Activated B cell treated with CpG ODN at 0.5 μM for 24 hours (primary cell): ENCODE data around the gene CDADC1. TPM values are rescaled to one million over a fixed set of nuclear protein-coding genes. Genes with fewer than 3 reads are reported as not detected.

Experiments used
- ATAC-seq: fragments of 200-7000 bp; cut with Tn5 transposase; one replicate; pipeline ENCODE4 v1.10.0; 2021; ENCODE audit warnings: low read depth, mild to moderate bottlenecking, moderate library complexity
- CTCF ChIA-PET: fragments of 350-600 bp; sonication (Branson Sonifier 250); formaldehyde crosslinking; loops from one replicate; lab custom pipeline; 2021; ENCODE audit warnings: antibody characterized with exemption; lab: Charles Lee
- POLR2A ChIA-PET: fragments of 350-600 bp; sonication (Branson Sonifier 250); formaldehyde crosslinking; loops from one replicate; lab custom pipeline; 2021; ENCODE audit warnings: antibody characterized with exemption; lab: Charles Lee
- DNase-seq: peaks from one replicate; pipeline ENCODE4 v3.0.0; 2022
- H3K27ac Mint-ChIP-seq: one replicate; pipeline ENCODE4 v1.8.0; 2020; ENCODE audit warnings: mixed read lengths
- H3K27me3 Mint-ChIP-seq: one replicate; pipeline ENCODE4 v1.8.0; 2021; ENCODE audit warnings: mixed read lengths
- H3K36me3 Mint-ChIP-seq: one replicate; pipeline ENCODE4 v1.8.0; 2021; ENCODE audit warnings: low read depth, mixed read lengths
- H3K4me1 Mint-ChIP-seq: one replicate; pipeline ENCODE4 v1.8.0; 2021; ENCODE audit warnings: mixed read lengths
- H3K4me3 Mint-ChIP-seq: one replicate; pipeline ENCODE4 v1.8.0; 2020; ENCODE audit warnings: mild to moderate bottlenecking, mixed read lengths
- H3K9me3 Mint-ChIP-seq: one replicate; pipeline ENCODE4 v1.8.0; 2020; ENCODE audit warnings: mixed read lengths
- CTCF ChIP-seq: fragments of 200-600 bp; IDR thresholded peaks from one replicate; pipeline ENCODE4 v1.8.0; 2022; ENCODE audit warnings: antibody characterized with exemption, mild to moderate bottlenecking
- intact Hi-C: fragments of 100-400 bp; cut with micrococcal nuclease; formaldehyde crosslinking; loops from one replicate; pipeline ENCODE4 v1.15.1; 2024
- total RNA-seq: library from RNA; stranded (reverse); gene quantifications from 2 replicates; pipeline ENCODE4 v1.2.3, GENCODE V29; 2022

The CDADC1 gene
- total RNA-seq, 1 donor from 2014 or later = 10.4 TPM

- CTCF ChIA-PET = no interaction called here
- ATAC-seq (no peak), DNase-seq (no peak)
- Mint-ChIP-seq H3K27ac (no peak overlapping the region), H3K9me3 (no peaks in the 10 kb centered on the region), H3K36me3 (peaks cover 6% of the 10 kb centered on the region), H3K4me1 (peaks cover 1% of the 10 kb centered on the region), H3K27me3 (no peaks in the 10 kb centered on the region), H3K4me3 (no peak overlapping the region)
- no peak for TF ChIP-seq CTCF
- POLR2A ChIA-PET = interaction anchor here (0.6 kb wide), 1 partner anchor 143 kb away, joined by 5 read pairs; no protein-coding TSS in a partner anchor
- intact Hi-C loops = no loop called here
Measured at GRCh38 chr13:49329831-49330545, 82.3 kb downstream of the CDADC1 start.

GRCh38 chr13:49330546-49330864, 82.8 kb downstream of the CDADC1 start:
- no peaks in the 10 kb centered on the region for H3K27me3 Mint-ChIP-seq
- ChIA-PET CTCF (no interaction called here), POLR2A (no interaction called here)
- no peak overlapping the region for H3K4me3 Mint-ChIP-seq
- ATAC-seq = no peak
- no peak for DNase-seq
- intact Hi-C loops = no loop called here
- no peaks in the 10 kb centered on the region for H3K4me1 Mint-ChIP-seq
- no peaks in the 10 kb centered on the region for H3K9me3 Mint-ChIP-seq
- H3K27ac Mint-ChIP-seq = no peak overlapping the region
- peaks cover 6% of the 10 kb centered on the region for H3K36me3 Mint-ChIP-seq
- no peak for TF ChIP-seq CTCF

- POLR2A ChIA-PET = no interaction called here
- no peak for ATAC-seq
- TF ChIP-seq CTCF = no peak
- no peak for DNase-seq
- intact Hi-C loops = no loop called here
- Mint-ChIP-seq H3K9me3 (no peaks in the 10 kb centered on the region), H3K27me3 (no peaks in the 10 kb centered on the region), H3K36me3 (peaks cover 10% of the 10 kb centered on the region), H3K27ac (no peak overlapping the region), H3K4me3 (no peak overlapping the region), H3K4me1 (no peaks in the 10 kb centered on the region)
- CTCF ChIA-PET = no interaction called here
Measured at GRCh38 chr13:49336655-49337054, 88.9 kb downstream of the CDADC1 start.

- H3K4me3 Mint-ChIP-seq = no peak overlapping the region
- ChIA-PET POLR2A (no interaction called here), CTCF (no interaction called here)
- TF ChIP-seq CTCF = no peak
- intact Hi-C loops = loop anchor here (10.0 kb wide), 1 partner anchor 55 kb away; no protein-coding TSS in a partner anchor
- H3K9me3 Mint-ChIP-seq = no peaks in the 10 kb centered on the region
- no peaks in the 10 kb centered on the region for H3K4me1 Mint-ChIP-seq
- ATAC-seq (no peak), DNase-seq (no peak)
- H3K27ac Mint-ChIP-seq = no peak overlapping the region
- H3K27me3 Mint-ChIP-seq = no peaks in the 10 kb centered on the region
- peaks cover 12% of the 10 kb centered on the region for H3K36me3 Mint-ChIP-seq
Measured at GRCh38 chr13:49340161-49340560, 92.4 kb downstream of the CDADC1 start.

- POLR2A ChIA-PET = no interaction called here
- intact Hi-C loops = loop anchor here (10.0 kb wide), 1 partner anchor 53 kb away; no protein-coding TSS in a partner anchor
- ATAC-seq (no peak), DNase-seq (no peak)
- Mint-ChIP-seq H3K36me3 (peaks cover 11% of the 10 kb centered on the region), H3K27ac (no peak overlapping the region), H3K27me3 (no peaks in the 10 kb centered on the region), H3K4me3 (no peak overlapping the region), H3K9me3 (no peaks in the 10 kb centered on the region), H3K4me1 (no peaks in the 10 kb centered on the region)
- TF ChIP-seq CTCF = no peak
- CTCF ChIA-PET = no interaction called here
Measured at GRCh38 chr13:49341517-49341916, 93.8 kb downstream of the CDADC1 start.
